Panc1 (cell line): ENCODE data around the gene ADAMTSL2. TPM values are rescaled to one million over a fixed set of nuclear protein-coding genes. Genes with fewer than 3 reads are reported as not detected.

Experiments used
- ATAC-seq: fragments of 200-7000 bp; cut with Tn5 transposase; 2 replicates; pipeline ENCODE4 v1.9.1; 2020; ENCODE audit warnings: mild to moderate bottlenecking, moderate library complexity
- BruUV-seq: library from RNA; stranded (reverse); fragments of 400-500 nt; replicated peaks from 2 replicates; lab custom pipeline; 2021; lab: Mats Ljungman, UMichigan
- CTCF ChIA-PET: fragments of 300-600 bp; sonication (Branson Sonifier 250); formaldehyde crosslinking; loops from one replicate; lab custom pipeline; 2022; ENCODE audit warnings: antibody characterized with exemption; lab: Charles Lee
- POLR2A ChIA-PET: fragments of 300-600 bp; sonication (Branson Sonifier 250); formaldehyde crosslinking; loops from one replicate; lab custom pipeline; 2022; ENCODE audit warnings: antibody characterized with exemption; lab: Charles Lee
- DNase-seq: peaks from one replicate; pipeline ENCODE4 v3.0.0-alpha.2; 2010; ENCODE audit warnings: low read depth, low spot score
- H3K27ac ChIP-seq: 2 replicates; pipeline ENCODE4 v1.5.1; 2011; ENCODE audit warnings: mild to moderate bottlenecking, low read length, inconsistent platforms
- H3K27me3 ChIP-seq: fragments of 200-500 bp; sonication (Bioruptor generic); 2 replicates; pipeline ENCODE4 v1.6.0; 2014; ENCODE audit warnings: low read length, inconsistent platforms; ENCODE audit not compliant: control insufficient read depth, insufficient read depth
- H3K36me3 ChIP-seq: fragments of 200-500 bp; sonication (Bioruptor generic); 2 replicates; pipeline ENCODE4 v1.5.1; 2014; ENCODE audit warnings: inconsistent platforms, mild to moderate bottlenecking, low read length, moderate library complexity; ENCODE audit not compliant: control insufficient read depth, insufficient read depth
- H3K4me1 ChIP-seq: 2 replicates; pipeline ENCODE4 v1.5.1; 2011; ENCODE audit warnings: inconsistent platforms, mild to moderate bottlenecking, low read length, moderate library complexity; ENCODE audit not compliant: control insufficient read depth, insufficient read depth
- H3K4me3 ChIP-seq, 2 experiments: 2 replicates each; pipeline ENCODE4 v1.5.1; 2011 to 2012; ENCODE audit warnings: low read depth in 2 of 2, low read length in 2 of 2, mild to moderate bottlenecking in 2 of 2, inconsistent platforms in 1 of 2, moderate library complexity in 1 of 2
- H3K9me3 ChIP-seq: fragments of 200-500 bp; sonication (Bioruptor generic); 2 replicates; pipeline ENCODE4 v1.5.1; 2014; ENCODE audit warnings: low read depth, mild to moderate bottlenecking, inconsistent platforms, low read length, moderate library complexity; ENCODE audit not compliant: control insufficient read depth, insufficient read depth
- CTCF ChIP-seq: fragments of 450-650 bp; IDR thresholded peaks from 2 replicates; pipeline ENCODE4 v1.5.1; 2017; ENCODE audit warnings: mild to moderate bottlenecking
- POLR2AphosphoS5 ChIP-seq: IDR thresholded peaks from 2 replicates; pipeline ENCODE4 v1.6.1; 2012; ENCODE audit warnings: mild to moderate bottlenecking, low read depth, low read length, moderate library complexity
- REST ChIP-seq, 2 experiments: IDR thresholded peaks; 2 replicates each; pipeline ENCODE4 v1.6.1; 2011 to 2012; ENCODE audit warnings: low read depth in 2 of 2, control low read depth in 1 of 2, low read length in 1 of 2, mild to moderate bottlenecking in 1 of 2, moderate library complexity in 1 of 2; ENCODE audit not compliant: insufficient read depth in 1 of 2
- SIN3A ChIP-seq: IDR thresholded peaks from 2 replicates; pipeline ENCODE4 v1.6.1; 2012; ENCODE audit warnings: low read depth, mild to moderate bottlenecking, low read length, moderate library complexity, borderline replicate concordance; ENCODE audit not compliant: insufficient read depth
- TCF7L2 ChIP-seq: IDR thresholded peaks from 2 replicates; pipeline ENCODE4 v1.6.1; 2011; ENCODE audit warnings: mild to moderate bottlenecking, low read depth, low read length, inconsistent platforms
- in situ Hi-C: cut with HindIII; loops from 2 replicates; pipeline ENCODE4 v1.10.0; 2016; ENCODE audit warnings: low sequenced_read_pairs, low pct_unique_long_range_greater_than_20kb
- intact Hi-C: fragments of 100-400 bp; cut with micrococcal nuclease; formaldehyde crosslinking; loops from one replicate; pipeline ENCODE4 v1.10.0; 2022; ENCODE audit not compliant: unreplicated experiment
- total RNA-seq: library from RNA; stranded (reverse); gene quantifications from one replicate; pipeline ENCODE4 v1.2.1, GENCODE V29; 2021; ENCODE audit not compliant: unreplicated experiment

ADAMTSL2 gene
- total RNA-seq, 1 experiment from 2014 or later: 0.10 TPM

- H3K27me3 ChIP-seq: peaks cover 4% of the 10 kb centered on the region; the same call in 1 of the 2 replicates
- no peaks in the 10 kb centered on the region for H3K4me1 ChIP-seq
- intact Hi-C loops: no loop called here
- ChIA-PET POLR2A (no interaction called here), CTCF (no interaction called here)
- no peaks in the 10 kb centered on the region for H3K36me3 ChIP-seq
- in situ Hi-C loops: no loop called here
- ATAC-seq (no peak), DNase-seq (no peak)
- H3K27ac ChIP-seq: no peak overlapping the region
- BruUV-seq: no TSS peak
- no peaks in the 10 kb centered on the region for H3K9me3 ChIP-seq
- TF ChIP-seq CTCF: no peak
- no peak for TF ChIP-seq SIN3A
- TF ChIP-seq REST (IDR thresholded peaks at IDR 0.05; ENCODE audit: insufficient read depth in 1 of 2, low read depth in 2 of 2, low read length in 1 of 2): no peak
- no peak for TF ChIP-seq POLR2AphosphoS5
- TF ChIP-seq TCF7L2: no peak
- H3K4me3 ChIP-seq: no peak overlapping the region
Observed at GRCh38 chr9:133607381-133607780, 72.9 kb downstream of the ADAMTSL2 start.

- TF ChIP-seq TCF7L2 (no peak), CTCF (no peak), SIN3A (no peak), REST (IDR thresholded peaks at IDR 0.05; ENCODE audit: insufficient read depth in 1 of 2, low read depth in 2 of 2, low read length in 1 of 2) (no peak), POLR2AphosphoS5 (no peak)
- H3K9me3 ChIP-seq: no peaks in the 10 kb centered on the region
- POLR2A ChIA-PET: no interaction called here
- intact Hi-C loops (no loop called here), in situ Hi-C loops (no loop called here)
- ATAC-seq (no peak), DNase-seq (no peak)
- no peak overlapping the region for H3K4me3 ChIP-seq
- no TSS peak for BruUV-seq
- H3K27ac ChIP-seq: no peak overlapping the region
- H3K36me3 ChIP-seq: no peaks in the 10 kb centered on the region
- H3K4me1 ChIP-seq: no peaks in the 10 kb centered on the region
- CTCF ChIA-PET: no interaction called here
- H3K27me3 ChIP-seq: peaks cover 4% of the 10 kb centered on the region; the same call in 1 of the 2 replicates
Observed at GRCh38 chr9:133607976-133608375, 73.5 kb downstream of the ADAMTSL2 start.
